Left lung (tissue), 10 donors: Measurements from ENCODE around the gene SLC13A2. TPM values are rescaled to one million over a fixed set of nuclear protein-coding genes. Genes with fewer than 3 reads are reported as not detected.

ENCODE experiments used
- ATAC-seq: fragments of 200-7000 bp; cut with Tn5 transposase; one replicate; pipeline ENCODE4 v1.9.1; 2020; ENCODE audit warnings: moderate library complexity
- DNase-seq, 4 donors: peaks; one replicate each; pipeline ENCODE4 v3.0.0-alpha.2; 2013 to 2020
- H3K27ac ChIP-seq, 2 donors: fragments of 200-600 bp; sonication (generic) in 1 of 2; one replicate each; pipeline versions ENCODE4 v1.5.0 to v1.8.0; 2020 to 2021
- H3K27me3 ChIP-seq, 2 donors: fragments of 200-600 bp; sonication (generic) in 1 of 2; one replicate each; pipeline versions ENCODE4 v1.5.0 to v1.8.0; 2020 to 2021
- H3K36me3 ChIP-seq, 2 donors: fragments of 200-600 bp; sonication (generic) in 1 of 2; one replicate each; pipeline versions ENCODE4 v1.5.0 to v1.8.0; 2020 to 2021
- H3K4me1 ChIP-seq, 2 donors: fragments of 200-600 bp; one replicate each; pipeline ENCODE4 v1.8.0; 2021
- H3K4me3 ChIP-seq, 2 donors: fragments of 200-600 bp; sonication (generic) in 1 of 2; one replicate each; pipeline versions ENCODE4 v1.5.0 to v1.8.0; 2020 to 2021; ENCODE audit warnings: mild to moderate bottlenecking in 1 of 2
- H3K9me3 ChIP-seq, 2 donors: fragments of 200-600 bp; sonication (generic) in 1 of 2; one replicate each; pipeline versions ENCODE4 v1.5.0 to v1.8.0; 2020 to 2021
- intact Hi-C, 2 donors: fragments of 100-400 bp; cut with DNase I; formaldehyde crosslinking; loops; one replicate each; pipeline versions ENCODE4 v1.11.2 to v1.14.2; 2022
- polyA plus RNA-seq, 6 donors: library from polyadenylated mRNA; unstranded; fragments of 120-200 nt; gene quantifications; one replicate each; pipeline ENCODE4 v1.2.1, GENCODE V29; 2013; ENCODE audit not compliant: insufficient read length in 6 of 6
- total RNA-seq, 2 donors: library from RNA; stranded (reverse); fragmentation: NEBNext Ultra II Directional; extraction: Animal tissue kit (Norgen Biotek cat#: 25700); gene quantifications; one replicate each; pipeline ENCODE4 v1.2.1, GENCODE V29; 2021
- TF ChIP-seq, protein P1 (sequence below), 2 donors: fragments of 200-600 bp; sonication (generic) in 1 of 2; IDR thresholded peaks; one replicate each; pipeline versions ENCODE4 v1.5.0 to v1.8.0; 2021; ENCODE audit warnings: antibody characterized with exemption in 2 of 2
- donor health status: DM: no; HTN: yes; CAD: no.
- donor health status: DM: no; HTN: no; CAD: no.

Gene SLC13A2
- total and polyA plus RNA-seq, 8 donors, result 0.13 to 0.60 (median 0.42) TPM; not detected in 2

DNA sequence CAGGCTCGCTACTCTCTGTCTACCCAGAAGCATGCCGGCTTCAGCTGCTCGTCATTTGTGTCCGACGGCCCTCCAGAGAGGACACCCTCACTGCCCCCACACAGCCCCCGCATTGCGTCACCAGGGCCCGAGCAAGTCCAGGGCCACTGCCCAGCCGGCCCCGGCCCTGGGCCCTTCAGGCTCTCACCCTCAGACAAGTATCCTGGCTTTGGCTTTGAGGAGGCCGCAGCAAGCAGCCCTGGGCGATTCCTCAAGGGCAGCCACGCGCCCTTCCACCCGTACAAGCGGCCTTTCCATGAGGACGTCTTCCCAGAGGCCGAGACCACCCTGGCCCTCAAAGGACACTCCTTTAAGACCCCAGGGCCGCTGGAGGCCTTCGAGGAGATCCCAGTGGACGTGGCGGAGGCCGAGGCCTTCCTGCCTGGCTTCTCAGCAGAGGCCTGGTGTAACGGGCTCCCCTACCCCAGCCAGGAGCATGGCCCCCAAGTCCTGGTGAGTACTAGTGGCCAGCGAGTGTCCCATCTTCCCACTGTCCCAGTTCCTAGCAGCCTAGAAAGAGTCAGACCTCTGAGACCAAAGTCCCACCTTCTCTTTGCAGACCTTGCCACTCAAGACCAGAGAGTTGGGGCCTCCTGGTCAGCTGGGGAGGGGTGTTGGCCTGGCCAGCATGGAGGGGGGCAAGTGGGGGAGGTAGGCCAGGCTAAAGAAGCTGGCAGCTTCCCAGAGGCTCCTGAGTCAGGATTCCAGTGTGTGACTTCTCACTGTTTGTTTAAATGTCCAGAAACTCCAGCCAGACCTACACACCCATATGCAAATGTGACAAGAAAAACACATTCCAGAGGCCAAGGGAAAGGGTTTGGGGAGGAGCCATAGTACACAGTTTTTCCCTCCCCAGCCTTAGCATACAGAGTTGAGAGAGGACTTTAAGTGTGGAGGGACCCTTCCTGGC, 51.3 kb downstream of the SLC13A2 start:
- Histone ChIP-seq H3K27ac (peak overlapping the region; percentile 42 to 65), H3K4me3 (no peak overlapping the region), H3K27me3 (no peaks in the 10 kb centered on the region), H3K4me1 (no peaks in the 10 kb centered on the region), H3K36me3 (no peaks in the 10 kb centered on the region), H3K9me3 (no peaks in the 10 kb centered on the region)
- TF ChIP-seq, protein P1, sequence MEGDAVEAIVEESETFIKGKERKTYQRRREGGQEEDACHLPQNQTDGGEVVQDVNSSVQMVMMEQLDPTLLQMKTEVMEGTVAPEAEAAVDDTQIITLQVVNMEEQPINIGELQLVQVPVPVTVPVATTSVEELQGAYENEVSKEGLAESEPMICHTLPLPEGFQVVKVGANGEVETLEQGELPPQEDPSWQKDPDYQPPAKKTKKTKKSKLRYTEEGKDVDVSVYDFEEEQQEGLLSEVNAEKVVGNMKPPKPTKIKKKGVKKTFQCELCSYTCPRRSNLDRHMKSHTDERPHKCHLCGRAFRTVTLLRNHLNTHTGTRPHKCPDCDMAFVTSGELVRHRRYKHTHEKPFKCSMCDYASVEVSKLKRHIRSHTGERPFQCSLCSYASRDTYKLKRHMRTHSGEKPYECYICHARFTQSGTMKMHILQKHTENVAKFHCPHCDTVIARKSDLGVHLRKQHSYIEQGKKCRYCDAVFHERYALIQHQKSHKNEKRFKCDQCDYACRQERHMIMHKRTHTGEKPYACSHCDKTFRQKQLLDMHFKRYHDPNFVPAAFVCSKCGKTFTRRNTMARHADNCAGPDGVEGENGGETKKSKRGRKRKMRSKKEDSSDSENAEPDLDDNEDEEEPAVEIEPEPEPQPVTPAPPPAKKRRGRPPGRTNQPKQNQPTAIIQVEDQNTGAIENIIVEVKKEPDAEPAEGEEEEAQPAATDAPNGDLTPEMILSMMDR (IDR thresholded peaks at IDR 0.05), result no peak
- intact Hi-C loops, result no loop called here
- DNase-seq (peak; percentile 16 to 80 (median 75)), ATAC-seq (peak; percentile 78)

DNA sequence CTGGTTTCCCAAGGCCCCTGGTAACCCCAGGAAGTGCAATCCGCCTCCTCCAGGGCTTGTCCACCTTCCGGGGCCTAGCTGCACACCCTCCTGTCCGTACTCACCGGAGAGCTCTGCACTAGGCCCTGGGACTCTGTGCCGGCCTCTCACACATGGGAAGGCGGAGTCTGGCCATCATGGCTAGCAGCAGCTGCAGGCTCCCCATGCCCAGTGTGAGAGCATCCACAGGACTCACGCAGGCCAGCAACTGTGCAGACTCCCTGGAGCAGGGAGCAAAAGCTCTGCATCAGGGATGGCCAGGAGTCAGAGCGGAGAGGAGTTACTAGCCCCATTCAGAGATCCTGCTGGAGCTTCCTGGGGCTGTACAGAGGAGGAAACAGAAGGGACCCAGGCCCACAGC, 52.9 kb downstream of the SLC13A2 start:
- H3K27me3 ChIP-seq, result no peaks in the 10 kb centered on the region
- no peaks in the 10 kb centered on the region for H3K9me3 ChIP-seq
- TF ChIP-seq, protein P1 (IDR thresholded peaks at IDR 0.05), result no peak
- DNase-seq (no peak), ATAC-seq (no peak)
- no peak overlapping the region for H3K4me3 ChIP-seq
- intact Hi-C loops, result no loop called here
- no peaks in the 10 kb centered on the region for H3K36me3 ChIP-seq
- H3K27ac ChIP-seq, result no peak overlapping the region
- H3K4me1 ChIP-seq, result no peaks in the 10 kb centered on the region

DNA sequence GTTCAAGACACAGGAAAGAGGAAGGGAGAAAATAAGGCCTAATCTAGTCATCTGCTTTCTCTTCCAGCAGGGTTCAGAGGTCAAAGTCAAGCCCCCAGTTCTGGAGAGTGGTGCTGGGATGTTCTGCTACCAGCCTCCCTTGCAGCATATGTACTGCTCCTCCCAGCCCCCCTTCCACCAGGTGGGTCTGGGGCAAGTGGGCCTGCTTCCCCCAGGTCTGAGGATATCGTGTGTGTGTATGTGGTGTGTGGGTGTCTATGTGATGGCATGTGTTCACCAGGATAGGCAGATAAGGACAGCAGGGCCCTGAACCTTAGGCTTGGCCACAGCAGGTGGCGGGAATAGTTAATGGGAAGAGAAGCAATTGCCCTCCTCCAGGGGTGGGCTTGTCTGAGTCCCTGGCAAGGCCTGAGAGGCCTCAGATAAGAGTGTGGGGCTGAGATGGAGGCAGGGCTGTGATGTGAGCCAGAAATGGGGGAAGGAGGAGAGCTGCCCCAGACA, 53.8 kb downstream of the SLC13A2 start:
- no peak for DNase-seq
- Histone ChIP-seq H3K36me3 (no peaks in the 10 kb centered on the region), H3K27me3 (no peaks in the 10 kb centered on the region), H3K4me1 (no peaks in the 10 kb centered on the region), H3K9me3 (no peaks in the 10 kb centered on the region), H3K4me3 (no peak overlapping the region), H3K27ac (peak overlapping the region; percentile 33 to 45)
- TF ChIP-seq, protein P1 (IDR thresholded peaks at IDR 0.05), result no peak
- ATAC-seq, result no peak
- intact Hi-C loops, result no loop called here

DNA sequence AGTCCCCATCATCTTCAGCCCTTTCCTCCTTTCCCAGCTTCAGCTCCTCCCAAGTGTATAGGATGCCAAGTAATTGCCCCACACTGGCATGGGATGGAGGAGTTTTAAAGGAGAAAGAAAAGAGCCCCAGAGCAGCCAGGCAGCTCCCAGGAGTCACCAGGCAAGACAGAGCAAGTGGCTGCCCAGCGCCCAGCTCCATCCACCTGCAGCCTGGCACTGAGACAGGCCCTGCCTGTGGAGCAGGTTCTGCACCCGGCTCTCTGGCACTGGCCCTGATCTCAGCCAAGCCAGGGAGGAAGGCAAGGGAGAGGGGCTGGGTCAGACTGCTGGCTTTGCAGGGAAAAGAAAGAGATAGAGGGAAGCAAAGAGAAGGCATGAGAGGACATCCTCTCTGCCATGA, 54.4 kb downstream of the SLC13A2 start:
- intact Hi-C loops, result no loop called here
- peak in 2 of 4 donors; percentile 75 to 86 for DNase-seq
- Histone ChIP-seq H3K4me3 (no peak overlapping the region), H3K27me3 (no peaks in the 10 kb centered on the region), H3K4me1 (no peaks in the 10 kb centered on the region), H3K27ac (peak overlapping the region; percentile 33 to 45), H3K36me3 (no peaks in the 10 kb centered on the region), H3K9me3 (no peaks in the 10 kb centered on the region)
- TF ChIP-seq, protein P1 (IDR thresholded peaks at IDR 0.05), result no peak
- peak; percentile 69 for ATAC-seq

DNA sequence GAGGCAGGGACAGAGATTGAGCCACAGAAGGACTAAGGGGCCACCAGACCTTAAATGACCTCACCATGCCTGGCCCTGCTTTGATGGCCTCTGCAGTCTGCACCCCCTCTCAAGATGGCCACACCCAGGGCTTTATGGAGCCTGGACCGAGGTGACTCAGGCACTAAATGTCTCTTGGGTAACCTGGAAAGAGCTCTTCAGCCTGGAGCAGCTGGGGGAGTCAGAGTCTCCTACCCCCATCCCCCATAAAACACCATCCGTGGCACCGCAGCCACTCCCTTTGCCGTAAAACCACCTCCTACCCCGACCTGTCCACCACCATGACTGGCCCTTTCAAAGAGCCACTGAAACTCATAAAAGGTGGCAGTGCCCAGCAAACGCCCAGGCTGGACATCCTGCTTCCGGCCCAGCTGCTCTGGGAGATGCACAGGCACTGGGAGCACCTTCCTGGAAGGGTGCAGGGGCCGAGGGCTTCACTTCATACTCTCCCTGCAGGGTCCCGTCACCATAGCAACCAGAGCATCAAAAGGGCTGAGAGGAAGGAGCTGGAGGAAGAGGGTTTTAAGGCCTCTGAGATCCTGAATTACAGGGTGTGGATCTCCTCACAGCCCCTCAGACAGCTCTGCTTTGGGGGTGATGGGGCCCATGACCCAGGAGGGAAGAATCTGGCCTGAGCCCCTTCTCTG, 55.0 kb downstream of the SLC13A2 start:
- H3K4me3 ChIP-seq, result no peak overlapping the region
- intact Hi-C loops, result no loop called here
- no peaks in the 10 kb centered on the region for H3K9me3 ChIP-seq
- peak overlapping the region; percentile 33 to 45 for H3K27ac ChIP-seq
- TF ChIP-seq, protein P1 (IDR thresholded peaks at IDR 0.05), result no peak
- DNase-seq, result peak in 1 of 4 donors; percentile 65
- no peaks in the 10 kb centered on the region for H3K27me3 ChIP-seq
- H3K4me1 ChIP-seq, result no peaks in the 10 kb centered on the region
- H3K36me3 ChIP-seq, result no peaks in the 10 kb centered on the region
- ATAC-seq, result peak; percentile 64
